ENCODE results near the gene PSMB10. TPM values are rescaled to one million over a fixed set of nuclear protein-coding genes. Genes with fewer than 3 reads are reported as not detected.

The PSMB10 gene
- total RNA-seq, 1 donor from 2014 or later = 1.2 TPM

DNA sequence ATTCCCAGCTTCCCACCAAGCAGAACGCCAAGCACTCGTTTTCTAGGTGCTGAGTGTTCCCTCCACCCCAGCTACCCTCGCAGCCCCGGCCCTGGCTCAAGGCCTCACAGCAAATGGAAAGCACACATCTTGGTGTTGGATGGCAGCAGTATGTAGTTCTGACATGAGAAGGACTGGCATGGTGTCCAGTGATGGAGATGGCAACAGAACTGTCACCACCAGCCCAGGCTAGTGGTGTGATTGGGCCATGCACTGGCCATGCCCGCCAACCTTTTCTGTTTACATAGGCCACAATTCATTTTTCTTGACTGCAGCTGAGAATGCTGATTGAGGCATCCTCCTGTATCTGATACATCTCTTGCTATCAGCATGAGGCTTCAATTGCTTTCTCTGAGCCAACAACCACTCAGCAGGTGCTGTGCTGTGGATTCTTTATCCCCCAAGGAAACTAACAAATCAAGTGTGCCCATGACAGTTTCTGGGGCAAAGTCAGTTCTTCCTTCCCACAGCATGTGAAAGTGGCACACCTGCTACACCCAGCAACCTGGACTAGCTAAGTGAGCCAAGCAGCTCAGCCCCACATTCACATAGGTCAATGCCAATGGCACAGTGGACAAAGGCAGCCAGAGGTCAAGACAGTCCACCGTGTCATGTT is 28.0 kb upstream of the PSMB10 start:
- peaks cover 14% of the 10 kb centered on the region for H3K27me3 Mint-ChIP-seq (ENCODE audit: insufficient read depth, low read depth)
- H3K9ac ChIP-seq = no peak overlapping the region
- H3K4me1 ChIP-seq = peaks cover 14% of the 10 kb centered on the region
- H3K27ac ChIP-seq = no peak overlapping the region
- H2AFZ ChIP-seq (replicated peaks) = no peak overlapping the region
- H3K36me3 Mint-ChIP-seq = no peaks in the 10 kb centered on the region
- no peak overlapping the region for H3K4me3 Mint-ChIP-seq
- peaks cover 20% of the 10 kb centered on the region for H3K27me3 ChIP-seq
- no peak overlapping the region for H3K4me3 ChIP-seq
- TF ChIP-seq, protein P1, sequence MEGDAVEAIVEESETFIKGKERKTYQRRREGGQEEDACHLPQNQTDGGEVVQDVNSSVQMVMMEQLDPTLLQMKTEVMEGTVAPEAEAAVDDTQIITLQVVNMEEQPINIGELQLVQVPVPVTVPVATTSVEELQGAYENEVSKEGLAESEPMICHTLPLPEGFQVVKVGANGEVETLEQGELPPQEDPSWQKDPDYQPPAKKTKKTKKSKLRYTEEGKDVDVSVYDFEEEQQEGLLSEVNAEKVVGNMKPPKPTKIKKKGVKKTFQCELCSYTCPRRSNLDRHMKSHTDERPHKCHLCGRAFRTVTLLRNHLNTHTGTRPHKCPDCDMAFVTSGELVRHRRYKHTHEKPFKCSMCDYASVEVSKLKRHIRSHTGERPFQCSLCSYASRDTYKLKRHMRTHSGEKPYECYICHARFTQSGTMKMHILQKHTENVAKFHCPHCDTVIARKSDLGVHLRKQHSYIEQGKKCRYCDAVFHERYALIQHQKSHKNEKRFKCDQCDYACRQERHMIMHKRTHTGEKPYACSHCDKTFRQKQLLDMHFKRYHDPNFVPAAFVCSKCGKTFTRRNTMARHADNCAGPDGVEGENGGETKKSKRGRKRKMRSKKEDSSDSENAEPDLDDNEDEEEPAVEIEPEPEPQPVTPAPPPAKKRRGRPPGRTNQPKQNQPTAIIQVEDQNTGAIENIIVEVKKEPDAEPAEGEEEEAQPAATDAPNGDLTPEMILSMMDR (IDR thresholded peaks at IDR 0.05) = no peak
- no peak for TF ChIP-seq EZH2phosphoT487 (IDR thresholded peaks at IDR 0.05)
- TF ChIP-seq EZH2 (IDR thresholded peaks at IDR 0.05) = no peak
- H3K4me1 Mint-ChIP-seq = peaks cover 15% of the 10 kb centered on the region
- no peak overlapping the region for H3K27ac Mint-ChIP-seq
- DNase-seq (ENCODE audit: low spot score) = no peak
- H4K20me1 ChIP-seq (ENCODE audit: low read depth) = peaks cover 5% of the 10 kb centered on the region
- H3K79me2 ChIP-seq (ENCODE audit: low read depth) = no peaks in the 10 kb centered on the region
- no peaks in the 10 kb centered on the region for H3K9me3 ChIP-seq (ENCODE audit: low read depth)
- peaks cover 21% of the 10 kb centered on the region for H3F3A ChIP-seq (ENCODE audit: low read depth)
- H3K9me3 Mint-ChIP-seq = no peaks in the 10 kb centered on the region
- no peak overlapping the region for H3K4me2 ChIP-seq
- no peaks in the 10 kb centered on the region for H3K36me3 ChIP-seq

DNA sequence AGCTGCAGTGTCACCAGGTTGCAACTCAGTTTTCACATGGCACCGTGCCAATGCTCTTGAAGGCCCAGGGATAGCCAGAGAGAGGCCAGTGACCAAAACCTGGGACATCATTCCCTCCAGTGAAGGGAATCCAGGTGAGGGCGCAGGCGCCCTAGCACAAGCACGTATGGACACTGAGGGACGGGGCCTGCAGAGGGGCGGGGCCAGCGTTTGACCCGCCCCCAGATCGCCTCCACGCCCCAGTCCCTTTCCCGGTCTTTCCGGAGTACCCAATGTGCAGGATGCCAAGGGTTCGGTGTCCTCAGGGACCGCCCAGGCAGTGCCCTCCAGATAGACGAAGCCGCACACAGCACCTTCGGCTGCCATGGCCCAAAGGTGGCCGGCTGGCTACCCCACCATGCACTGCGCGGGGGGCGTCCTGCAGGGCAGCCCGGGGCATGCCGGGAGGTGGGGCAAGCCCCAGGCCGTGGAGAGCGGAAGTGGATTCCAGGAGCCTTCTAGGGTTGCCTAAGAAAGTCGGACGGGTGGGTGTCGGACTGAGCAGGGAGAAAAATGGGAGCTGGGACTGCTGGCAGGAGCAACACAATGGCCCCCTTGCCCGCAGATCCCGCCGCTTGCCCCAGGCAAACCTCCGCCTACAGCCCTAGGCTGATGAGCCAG is 27.1 kb upstream of the PSMB10 start:
- no peak overlapping the region for H3K27ac Mint-ChIP-seq
- H3K36me3 Mint-ChIP-seq = no peaks in the 10 kb centered on the region
- H3K27me3 ChIP-seq = peaks cover 17% of the 10 kb centered on the region
- H3K9me3 Mint-ChIP-seq = no peaks in the 10 kb centered on the region
- no peak overlapping the region for H3K27ac ChIP-seq
- H2AFZ ChIP-seq (replicated peaks) = no peak overlapping the region
- H3K4me2 ChIP-seq = no peak overlapping the region
- H3K4me3 ChIP-seq = no peak overlapping the region
- DNase-seq (ENCODE audit: low spot score) = no peak
- no peaks in the 10 kb centered on the region for H3K9me3 ChIP-seq (ENCODE audit: low read depth)
- no peaks in the 10 kb centered on the region for H3K79me2 ChIP-seq (ENCODE audit: low read depth)
- H3K4me1 ChIP-seq = peaks cover 14% of the 10 kb centered on the region
- no peaks in the 10 kb centered on the region for H3K36me3 ChIP-seq
- H3K4me3 Mint-ChIP-seq = no peak overlapping the region
- H3K9ac ChIP-seq = no peak overlapping the region
- TF ChIP-seq, protein P1 (IDR thresholded peaks at IDR 0.05) = no peak
- TF ChIP-seq EZH2 (IDR thresholded peaks at IDR 0.05) (no peak), EZH2phosphoT487 (IDR thresholded peaks at IDR 0.05) (no peak)
- peaks cover 8% of the 10 kb centered on the region for H3K27me3 Mint-ChIP-seq (ENCODE audit: insufficient read depth, low read depth)
- H3K4me1 Mint-ChIP-seq = peaks cover 11% of the 10 kb centered on the region
- H3F3A ChIP-seq (ENCODE audit: low read depth) = peaks cover 19% of the 10 kb centered on the region
- peaks cover 5% of the 10 kb centered on the region for H4K20me1 ChIP-seq (ENCODE audit: low read depth)

DNA sequence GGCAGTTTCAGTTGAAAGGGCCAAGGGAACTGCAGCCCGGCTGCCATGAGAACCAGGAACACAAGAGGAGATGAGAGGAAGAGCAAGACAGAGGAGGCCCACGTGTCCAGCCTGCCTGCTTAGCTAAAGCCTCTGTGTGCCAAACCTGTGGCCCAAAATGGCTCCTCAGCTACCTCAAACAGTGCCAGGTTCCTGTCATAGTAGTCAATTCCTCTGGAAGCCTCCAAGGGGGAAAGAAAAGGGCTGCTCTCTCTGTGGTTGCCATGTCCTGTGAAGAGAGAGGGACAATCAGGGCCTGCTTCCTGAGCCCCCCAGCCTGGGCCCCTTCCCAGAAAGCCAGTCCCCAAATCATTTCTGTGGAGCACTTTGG is 26.6 kb upstream of the PSMB10 start:
- H3K4me3 Mint-ChIP-seq = no peak overlapping the region
- Histone ChIP-seq H3K9me3 (ENCODE audit: low read depth) (no peaks in the 10 kb centered on the region), H3K4me2 (no peak overlapping the region), H4K20me1 (ENCODE audit: low read depth) (peaks cover 5% of the 10 kb centered on the region), H3K27me3 (peaks cover 12% of the 10 kb centered on the region), H3K4me3 (no peak overlapping the region), H3K27ac (no peak overlapping the region), H3K79me2 (ENCODE audit: low read depth) (no peaks in the 10 kb centered on the region), H3K4me1 (peaks cover 14% of the 10 kb centered on the region), H3K36me3 (no peaks in the 10 kb centered on the region), H3K9ac (no peak overlapping the region), H2AFZ (replicated peaks) (no peak overlapping the region), H3F3A (ENCODE audit: low read depth) (peaks cover 15% of the 10 kb centered on the region)
- TF ChIP-seq EZH2 (IDR thresholded peaks at IDR 0.05) = no peak
- TF ChIP-seq, protein P1 (IDR thresholded peaks at IDR 0.05) = no peak
- TF ChIP-seq EZH2phosphoT487 (IDR thresholded peaks at IDR 0.05) = no peak
- no peak overlapping the region for H3K27ac Mint-ChIP-seq
- no peaks in the 10 kb centered on the region for H3K36me3 Mint-ChIP-seq
- DNase-seq (ENCODE audit: low spot score) = no peak
- no peaks in the 10 kb centered on the region for H3K9me3 Mint-ChIP-seq
- H3K4me1 Mint-ChIP-seq = peaks cover 11% of the 10 kb centered on the region
- H3K27me3 Mint-ChIP-seq (ENCODE audit: insufficient read depth, low read depth) = peaks cover 7% of the 10 kb centered on the region
